Trophoblast cell (in vitro differentiated cells and primary cell): ENCODE data around the gene FGF18.

Experiments
- DNase-seq, 2 donors: peaks; one replicate each; pipeline ENCODE4 v3.0.0-alpha.2; 2016
- H2AFZ ChIP-seq: 2 replicates; pipeline ENCODE4 v1.6.1; 2013; ENCODE audit warnings: low read length, moderate library complexity, mild to moderate bottlenecking; ENCODE audit not compliant: insufficient read depth, poor library complexity
- H2AK5ac ChIP-seq: 2 replicates; pipeline ENCODE4 v1.6.1; 2013; ENCODE audit warnings: mild to moderate bottlenecking, low read length
- H2BK120ac ChIP-seq: 2 replicates; pipeline ENCODE4 v1.6.1; 2013; ENCODE audit warnings: low read length, mild to moderate bottlenecking, moderate library complexity; ENCODE audit not compliant: insufficient read depth, poor library complexity
- H2BK12ac ChIP-seq: 2 replicates; pipeline ENCODE4 v1.6.1; 2013; ENCODE audit warnings: mild to moderate bottlenecking, low read length, moderate library complexity
- H2BK5ac ChIP-seq: 2 replicates; pipeline ENCODE4 v1.6.1; 2013; ENCODE audit warnings: low read length, low read depth, moderate library complexity, mild to moderate bottlenecking; ENCODE audit not compliant: poor library complexity
- H3K14ac ChIP-seq: 2 replicates; pipeline ENCODE4 v1.6.1; 2013; ENCODE audit warnings: mild to moderate bottlenecking, low read length
- H3K18ac ChIP-seq: 2 replicates; pipeline ENCODE4 v1.6.1; 2013; ENCODE audit warnings: mild to moderate bottlenecking, low read length
- H3K23ac ChIP-seq: 2 replicates; pipeline ENCODE4 v1.6.1; 2013; ENCODE audit warnings: low read length
- H3K27ac ChIP-seq: 2 replicates; pipeline ENCODE4 v1.5.1; 2013; ENCODE audit warnings: low read depth, mild to moderate bottlenecking, inconsistent platforms, low read length, moderate library complexity
- H3K27me3 ChIP-seq: 2 replicates; pipeline ENCODE4 v1.6.1; 2013; ENCODE audit warnings: inconsistent platforms, mild to moderate bottlenecking, low read length, moderate library complexity; ENCODE audit not compliant: insufficient read depth
- H3K36me3 ChIP-seq, 2 experiments: 1 replicate in 1 of 2; 2 replicates in 1 of 2; pipeline ENCODE4 v1.6.1; 2013; ENCODE audit warnings: low read length in 2 of 2, mild to moderate bottlenecking in 2 of 2, moderate library complexity in 1 of 2; ENCODE audit not compliant: insufficient read depth in 2 of 2, control insufficient read depth in 1 of 2
- H3K4ac ChIP-seq: 2 replicates; pipeline ENCODE4 v1.6.1; 2013; ENCODE audit warnings: low read depth, mild to moderate bottlenecking, low read length, moderate library complexity
- H3K4me1 ChIP-seq, 2 experiments: 1 replicate in 1 of 2; 2 replicates in 1 of 2; pipeline ENCODE4 v1.6.1; 2013; ENCODE audit warnings: low read length in 2 of 2, mild to moderate bottlenecking in 2 of 2, moderate library complexity in 1 of 2; ENCODE audit not compliant: insufficient read depth in 2 of 2, control insufficient read depth in 1 of 2
- H3K4me2 ChIP-seq: 2 replicates; pipeline ENCODE4 v1.6.1; 2013; ENCODE audit warnings: inconsistent platforms, mild to moderate bottlenecking, low read length, moderate library complexity
- H3K4me3 ChIP-seq: 2 replicates; pipeline ENCODE4 v1.5.1; 2013; ENCODE audit warnings: mild to moderate bottlenecking, low read depth, low read length, inconsistent platforms
- H3K79me1 ChIP-seq: one replicate; pipeline ENCODE4 v1.6.1; 2013; ENCODE audit warnings: low read length
- H3K79me2 ChIP-seq: 2 replicates; pipeline ENCODE4 v1.6.1; 2013; ENCODE audit warnings: low read length, mild to moderate bottlenecking; ENCODE audit not compliant: control insufficient read depth, insufficient read depth, poor library complexity
- H3K9ac ChIP-seq: 2 replicates; pipeline ENCODE4 v1.6.1; 2013; ENCODE audit warnings: mild to moderate bottlenecking, low read length
- H3K9me3 ChIP-seq: 2 replicates; pipeline ENCODE4 v1.6.1; 2013; ENCODE audit warnings: low read depth, mild to moderate bottlenecking, control low read depth, inconsistent platforms, low read length; ENCODE audit not compliant: insufficient read depth
- H4K12ac ChIP-seq: 2 replicates; pipeline ENCODE4 v1.6.1; 2013; ENCODE audit warnings: low read depth, mild to moderate bottlenecking, low read length, moderate library complexity
- H4K8ac ChIP-seq: 2 replicates; pipeline ENCODE4 v1.6.1; 2013; ENCODE audit warnings: low read depth, mild to moderate bottlenecking, low read length, moderate library complexity
- H4K91ac ChIP-seq: one replicate; pipeline ENCODE4 v1.6.1; 2013; ENCODE audit warnings: low read depth, mild to moderate bottlenecking, low read length, moderate library complexity
- WGBS: extraction: QIAGEN DNeasy Blood & Tissue Kit; methylation state at CpG from one replicate; pipeline ENCODE4 v1.1.7; 2013; ENCODE audit warnings: missing lambda C conversion rate; ENCODE audit not compliant: insufficient read length, insufficient coverage; ENCODE audit errors: extremely low coverage; 5-methylcytosine and 5-hydroxymethylcytosine counted together

FGF18 gene

DNA sequence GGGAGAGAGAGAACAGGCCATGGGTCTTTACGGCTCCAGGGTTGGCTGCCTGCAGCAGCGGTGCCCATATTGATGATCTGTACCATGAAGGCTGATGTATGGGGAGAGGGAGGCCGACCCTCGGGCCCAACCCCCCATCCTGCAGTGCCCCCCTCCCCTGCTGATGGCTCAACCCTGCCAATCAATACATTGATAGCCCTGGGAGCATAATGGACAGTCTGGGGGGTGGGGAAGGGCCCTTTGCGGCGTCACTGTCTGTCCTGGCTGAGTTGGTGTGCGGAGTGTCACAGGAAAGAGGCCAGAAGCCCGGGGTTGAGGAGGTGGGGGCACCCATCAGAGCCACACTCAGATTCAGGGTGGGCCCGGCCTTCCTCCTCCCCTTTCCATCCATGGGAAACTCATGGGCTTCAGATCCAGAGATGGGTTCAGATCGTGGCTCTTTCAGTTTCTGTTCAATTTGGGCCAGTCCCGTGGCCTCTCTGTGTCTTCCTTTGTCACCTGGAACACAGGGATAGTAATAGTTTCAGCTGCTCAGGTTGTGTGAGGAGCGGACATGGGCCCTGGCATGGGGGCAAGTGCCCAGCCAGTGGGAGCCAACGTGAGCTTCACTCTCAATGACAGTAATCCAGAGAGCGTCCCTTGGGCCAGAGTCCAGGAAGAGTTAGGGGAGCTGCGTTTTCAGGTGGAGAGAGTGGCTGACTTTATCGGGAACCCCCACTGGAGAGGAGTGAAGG is 9.5 kb downstream of the FGF18 start:
- no peak overlapping the region for H4K91ac ChIP-seq
- no peak overlapping the region for H3K14ac ChIP-seq
- H4K12ac ChIP-seq: no peak overlapping the region
- H3K27ac ChIP-seq: no peak overlapping the region
- no peak overlapping the region for H3K4me2 ChIP-seq
- no peak overlapping the region for H2BK5ac ChIP-seq
- H3K23ac ChIP-seq: no peak overlapping the region
- H3K79me2 ChIP-seq: no peaks in the 10 kb centered on the region
- DNase-seq: no peak
- no peak overlapping the region for H2BK120ac ChIP-seq
- H3K9me3 ChIP-seq: no peaks in the 10 kb centered on the region
- H3K36me3 ChIP-seq: no peaks in the 10 kb centered on the region
- no peak overlapping the region for H3K9ac ChIP-seq
- H4K8ac ChIP-seq: no peak overlapping the region
- no peak overlapping the region for H2AFZ ChIP-seq
- no peaks in the 10 kb centered on the region for H3K79me1 ChIP-seq
- H3K27me3 ChIP-seq: no peaks in the 10 kb centered on the region
- H3K4ac ChIP-seq: no peak overlapping the region
- H3K18ac ChIP-seq: no peak overlapping the region
- H3K4me3 ChIP-seq: no peak overlapping the region
- no peak overlapping the region for H2AK5ac ChIP-seq
- peaks cover 6 to 11% of the 10 kb centered on the region in 2 experiments for H3K4me1 ChIP-seq
- no peak overlapping the region for H2BK12ac ChIP-seq
- no CpG with 5 or more reads among the region's 16 CpGs for WGBS

GRCh38 chr5:171429543-171429910 is 10.1 kb downstream of the FGF18 start:
- no peak overlapping the region for H3K9ac ChIP-seq
- no peak overlapping the region for H3K14ac ChIP-seq
- no peak overlapping the region for H3K4ac ChIP-seq
- no peaks in the 10 kb centered on the region for H3K79me1 ChIP-seq
- no peak overlapping the region for H3K4me3 ChIP-seq
- H3K9me3 ChIP-seq: no peaks in the 10 kb centered on the region
- no CpG with 5 or more reads among the region's 4 CpGs for WGBS
- H3K27ac ChIP-seq: no peak overlapping the region
- no peaks in the 10 kb centered on the region for H3K36me3 ChIP-seq
- no peak overlapping the region for H2AFZ ChIP-seq
- H4K91ac ChIP-seq: no peak overlapping the region
- no peak overlapping the region for H4K8ac ChIP-seq
- peaks cover 6 to 11% of the 10 kb centered on the region in 2 experiments for H3K4me1 ChIP-seq
- DNase-seq: no peak
- H3K4me2 ChIP-seq: no peak overlapping the region
- H3K23ac ChIP-seq: no peak overlapping the region
- H2BK12ac ChIP-seq: no peak overlapping the region
- H3K27me3 ChIP-seq: no peaks in the 10 kb centered on the region
- no peaks in the 10 kb centered on the region for H3K79me2 ChIP-seq
- H2AK5ac ChIP-seq: no peak overlapping the region
- H3K18ac ChIP-seq: no peak overlapping the region
- H2BK120ac ChIP-seq: no peak overlapping the region
- H4K12ac ChIP-seq: no peak overlapping the region
- H2BK5ac ChIP-seq: no peak overlapping the region

DNA sequence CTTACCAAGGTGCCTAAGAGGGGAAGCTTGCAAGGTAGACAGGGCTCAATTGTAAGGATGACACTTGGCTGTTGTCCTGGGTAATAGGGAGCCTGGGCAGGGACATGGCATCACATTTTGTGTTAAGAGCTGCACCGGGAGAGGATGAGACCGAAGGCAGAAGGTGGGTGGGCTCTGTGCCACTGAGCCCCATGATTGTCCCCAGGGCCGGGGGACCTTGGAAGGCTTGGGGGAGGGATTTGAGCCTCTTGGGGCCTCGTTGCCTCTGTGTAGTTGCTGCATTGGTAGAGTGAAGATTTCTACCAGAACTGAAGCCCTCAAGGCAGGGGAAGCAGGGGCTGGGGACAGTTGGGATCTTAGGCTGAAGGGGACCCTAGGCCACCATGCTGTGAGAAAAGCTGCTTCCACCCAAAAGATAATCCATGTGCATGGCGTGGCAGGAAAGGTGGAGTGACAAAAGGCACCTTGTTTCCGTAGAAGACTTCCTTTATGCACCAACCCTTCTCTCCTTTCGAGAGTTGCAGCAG is 11.9 kb downstream of the FGF18 start:
- Histone ChIP-seq H4K8ac (no peak overlapping the region), H3K4me2 (no peak overlapping the region), H3K18ac (no peak overlapping the region), H4K91ac (no peak overlapping the region), H3K4me3 (no peak overlapping the region), H3K27ac (no peak overlapping the region), H3K4ac (no peak overlapping the region), H2BK5ac (no peak overlapping the region), H2AFZ (no peak overlapping the region), H2BK12ac (no peak overlapping the region), H4K12ac (no peak overlapping the region), H3K14ac (no peak overlapping the region), H2AK5ac (no peak overlapping the region), H3K79me2 (no peaks in the 10 kb centered on the region), H3K27me3 (no peaks in the 10 kb centered on the region), H3K4me1 (peaks cover 6 to 10% of the 10 kb centered on the region in 2 experiments), H3K9me3 (no peaks in the 10 kb centered on the region), H3K36me3 (peaks cover 0 to 2% of the 10 kb centered on the region in 2 experiments), H3K23ac (no peak overlapping the region), H2BK120ac (no peak overlapping the region), H3K9ac (no peak overlapping the region), H3K79me1 (no peaks in the 10 kb centered on the region)
- DNase-seq: no peak
- WGBS: no CpG with 5 or more reads among the region's 7 CpGs

- Histone ChIP-seq H3K4me1 (peaks cover 6 to 10% of the 10 kb centered on the region in 2 experiments), H3K27ac (no peak overlapping the region), H4K8ac (no peak overlapping the region), H4K91ac (no peak overlapping the region), H2AFZ (no peak overlapping the region), H3K27me3 (no peaks in the 10 kb centered on the region), H3K36me3 (peaks cover 0 to 2% of the 10 kb centered on the region in 2 experiments), H3K4ac (no peak overlapping the region), H3K23ac (no peak overlapping the region), H3K4me2 (no peak overlapping the region), H2BK120ac (no peak overlapping the region), H3K79me1 (no peaks in the 10 kb centered on the region), H2BK12ac (no peak overlapping the region), H3K79me2 (no peaks in the 10 kb centered on the region), H3K9ac (no peak overlapping the region), H3K4me3 (no peak overlapping the region), H3K18ac (no peak overlapping the region), H3K14ac (no peak overlapping the region), H2AK5ac (no peak overlapping the region), H2BK5ac (no peak overlapping the region), H3K9me3 (no peaks in the 10 kb centered on the region), H4K12ac (no peak overlapping the region)
- DNase-seq: no peak
- WGBS: no CpG with 5 or more reads among the region's 8 CpGs
Measured at GRCh38 chr5:171432076-171432475, 12.6 kb downstream of the FGF18 start.
